ENCODE measurements around the gene TNFAIP1.
"Not testable (repeated sequence)": the region's sequence is repeated elsewhere in the genome, so short reads cannot be mapped to it uniquely, and the experiment has no call there.

The TNFAIP1 gene

GRCh38 chr17:28331891-28332420, 3.6 kb upstream of the TNFAIP1 start:
- no peak for TF ChIP-seq CTCF (IDR thresholded peaks at IDR 0.05; ENCODE audit: borderline replicate concordance, control extremely low read depth, extremely low read depth, insufficient read depth, missing control alignments)
- in situ Hi-C loops (cut with MboI; ENCODE audit: low sequenced_read_pairs, unreplicated experiment): no loop called here
- DNase-seq (ENCODE audit: low spot score): no peak

- no peak for TF ChIP-seq CTCF (IDR thresholded peaks at IDR 0.05; ENCODE audit: borderline replicate concordance, control extremely low read depth, extremely low read depth, insufficient read depth, missing control alignments)
- in situ Hi-C loops (cut with MboI; ENCODE audit: low sequenced_read_pairs, unreplicated experiment): no loop called here
- DNase-seq (ENCODE audit: low spot score): no peak
Measured at GRCh38 chr17:28333083-28333746, 2.3 kb upstream of the TNFAIP1 start.

- in situ Hi-C loops (cut with MboI; ENCODE audit: low sequenced_read_pairs, unreplicated experiment): no loop called here
- TF ChIP-seq CTCF (IDR thresholded peaks at IDR 0.05; ENCODE audit: borderline replicate concordance, control extremely low read depth, extremely low read depth, insufficient read depth, missing control alignments): no peak
- no peak for DNase-seq (ENCODE audit: low spot score)
Measured at GRCh38 chr17:28334171-28334570, 1.4 kb upstream of the TNFAIP1 start.

GRCh38 chr17:28334666-28335200, 828 bp upstream of the TNFAIP1 start:
- in situ Hi-C loops (cut with MboI; ENCODE audit: low sequenced_read_pairs, unreplicated experiment): no loop called here
- TF ChIP-seq CTCF (IDR thresholded peaks at IDR 0.05; ENCODE audit: borderline replicate concordance, control extremely low read depth, extremely low read depth, insufficient read depth, missing control alignments): no peak
- no peak for DNase-seq (ENCODE audit: low spot score)

GRCh38 chr17:28335959-28336871, 654 bp downstream of the TNFAIP1 start:
- TF ChIP-seq CTCF (IDR thresholded peaks at IDR 0.05; ENCODE audit: borderline replicate concordance, control extremely low read depth, extremely low read depth, insufficient read depth, missing control alignments): no peak
- no peak for DNase-seq (ENCODE audit: low spot score)

GRCh38 chr17:28338056-28338768, 2.7 kb downstream of the TNFAIP1 start:
- DNase-seq (ENCODE audit: low spot score): no peak
- in situ Hi-C loops (cut with MboI; ENCODE audit: low sequenced_read_pairs, unreplicated experiment): no loop called here
- TF ChIP-seq CTCF (IDR thresholded peaks at IDR 0.05; ENCODE audit: borderline replicate concordance, control extremely low read depth, extremely low read depth, insufficient read depth, missing control alignments): no peak

More at GRCh38 chr17:28335959-28336871, 654 bp downstream of the TNFAIP1 start:
- in situ Hi-C loops (cut with MboI; ENCODE audit: low sequenced_read_pairs, unreplicated experiment): no loop called here

GRCh38 chr17:28338769-28339212, 3.2 kb downstream of the TNFAIP1 start:
- in situ Hi-C loops (cut with MboI; ENCODE audit: low sequenced_read_pairs, unreplicated experiment); DNase-seq (ENCODE audit: low spot score): not testable (repeated sequence)
